HG02571 (cell line): ENCODE data around the gene MRPL14.

ENCODE experiments used
- ATAC-seq: cut with Tn5 transposase; IDR thresholded peaks from one replicate; pipeline ENCODE4 v1.9.1; 2021; ENCODE audit warnings: mild to moderate bottlenecking, moderate library complexity; ENCODE audit not compliant: unreplicated experiment

Gene MRPL14

GRCh38 chr6:44081753-44082152 is 45.5 kb downstream of the MRPL14 start:
- no peak for ATAC-seq

- no peak for ATAC-seq
These were observed 46.4 kb downstream of the MRPL14 start for GRCh38 chr6:44080561-44081521.

- no peak for ATAC-seq
These were observed 47.6 kb downstream of the MRPL14 start for GRCh38 chr6:44079672-44080071.

GRCh38 chr6:44078827-44079671 is 48.2 kb downstream of the MRPL14 start:
- no peak for ATAC-seq

GRCh38 chr6:44078219-44078826 is 48.9 kb downstream of the MRPL14 start:
- no peak for ATAC-seq

GRCh38 chr6:44077214-44077946 is 49.9 kb downstream of the MRPL14 start:
- no peak for ATAC-seq

GRCh38 chr6:44076356-44077213 is 50.7 kb downstream of the MRPL14 start:
- no peak for ATAC-seq

- ATAC-seq = no peak
These were observed 51.5 kb downstream of the MRPL14 start for GRCh38 chr6:44075647-44076355.

GRCh38 chr6:44074813-44075646 is 52.2 kb downstream of the MRPL14 start:
- peak; percentile 2 for ATAC-seq

GRCh38 chr6:44074439-44074812 is 52.8 kb downstream of the MRPL14 start:
- ATAC-seq = peak; percentile 29

- no peak for ATAC-seq
These were observed 53.4 kb downstream of the MRPL14 start for GRCh38 chr6:44073612-44074438.

- ATAC-seq = peak; percentile 45
These were observed 54.2 kb downstream of the MRPL14 start for GRCh38 chr6:44072959-44073611.

- no peak for ATAC-seq
These were observed 54.7 kb downstream of the MRPL14 start for GRCh38 chr6:44072452-44072958.

- ATAC-seq = no peak
These were observed 55.4 kb downstream of the MRPL14 start for GRCh38 chr6:44071670-44072451.

GRCh38 chr6:44068607-44069296 is 58.5 kb downstream of the MRPL14 start:
- ATAC-seq = no peak
